OCI-LY3 (cell line): Measurements from ENCODE around the gene CNIH2.

Experiments
- H2AFZ ChIP-seq: fragments of 200-600, 300-600 bp; shearing (Covaris generic); 2 replicates; pipeline ENCODE4 v1.6.0; 2014; ENCODE audit warnings: antibody characterized with exemption, low read depth, low read length
- H3K27ac ChIP-seq: fragments of 200-600, 300-600 bp; sonication (generic); 2 replicates; pipeline ENCODE4 v1.5.1; 2014; ENCODE audit warnings: mild to moderate bottlenecking, low read length, moderate library complexity, mixed read lengths
- H3K27me3 ChIP-seq: fragments of 200-600, 300-600 bp; sonication (generic); 2 replicates; pipeline ENCODE4 v1.6.1; 2014; ENCODE audit warnings: low read depth, low read length, mixed read lengths
- H3K36me3 ChIP-seq: fragments of 200-600, 300-600 bp; sonication (generic); replicated peaks from 2 replicates; pipeline ENCODE3; 2014; ENCODE audit warnings: low read depth, low read length, mixed read lengths
- H3K4me1 ChIP-seq: fragments of 300-600, 200-600 bp; sonication (generic); 2 replicates; pipeline ENCODE4 v1.6.1; 2014; ENCODE audit warnings: low read length, mixed read lengths
- H3K4me2 ChIP-seq: fragments of 200-600, 300-600 bp; sonication (generic); 2 replicates; pipeline ENCODE4 v1.6.1; 2014; ENCODE audit warnings: low read length, mixed read lengths
- H3K4me3 ChIP-seq: fragments of 300-600, 200-600 bp; sonication (generic); 2 replicates; pipeline ENCODE4 v1.5.1; 2014; ENCODE audit warnings: antibody characterized with exemption, mild to moderate bottlenecking, low read length, moderate library complexity
- H3K79me2 ChIP-seq: fragments of 300-600, 200-600 bp; shearing (Covaris generic); 2 replicates; pipeline ENCODE4 v1.6.1; 2014; ENCODE audit warnings: mild to moderate bottlenecking, low read length, mixed read lengths
- H3K9ac ChIP-seq: fragments of 300-600, 200-600 bp; shearing (Covaris generic); 2 replicates; pipeline ENCODE4 v1.6.0; 2014; ENCODE audit warnings: mild to moderate bottlenecking, low read length, moderate library complexity
- H3K9me3 ChIP-seq: fragments of 200-600, 300-600 bp; shearing (Covaris generic); 2 replicates; pipeline ENCODE4 v1.6.1; 2014; ENCODE audit warnings: low read length, mixed read lengths; ENCODE audit not compliant: insufficient read depth
- H4K20me1 ChIP-seq: fragments of 200-600, 300-600 bp; sonication (generic); 2 replicates; pipeline ENCODE4 v1.6.1; 2016; ENCODE audit warnings: low read length, mixed read lengths; ENCODE audit not compliant: insufficient read depth
- CTCF ChIP-seq: fragments of 200-600, 300-600 bp; sonication (generic); IDR thresholded peaks from 2 replicates; pipeline ENCODE4 v1.5.1; 2014; ENCODE audit warnings: antibody characterized with exemption, low read length, low read depth
- EZH2phosphoT487 ChIP-seq: fragments of 200-600 bp; shearing (Covaris generic); IDR thresholded peaks from 2 replicates; pipeline ENCODE4 v1.6.1; 2018; ENCODE audit warnings: antibody characterized with exemption, mixed run types, low read depth

CNIH2 gene

DNA sequence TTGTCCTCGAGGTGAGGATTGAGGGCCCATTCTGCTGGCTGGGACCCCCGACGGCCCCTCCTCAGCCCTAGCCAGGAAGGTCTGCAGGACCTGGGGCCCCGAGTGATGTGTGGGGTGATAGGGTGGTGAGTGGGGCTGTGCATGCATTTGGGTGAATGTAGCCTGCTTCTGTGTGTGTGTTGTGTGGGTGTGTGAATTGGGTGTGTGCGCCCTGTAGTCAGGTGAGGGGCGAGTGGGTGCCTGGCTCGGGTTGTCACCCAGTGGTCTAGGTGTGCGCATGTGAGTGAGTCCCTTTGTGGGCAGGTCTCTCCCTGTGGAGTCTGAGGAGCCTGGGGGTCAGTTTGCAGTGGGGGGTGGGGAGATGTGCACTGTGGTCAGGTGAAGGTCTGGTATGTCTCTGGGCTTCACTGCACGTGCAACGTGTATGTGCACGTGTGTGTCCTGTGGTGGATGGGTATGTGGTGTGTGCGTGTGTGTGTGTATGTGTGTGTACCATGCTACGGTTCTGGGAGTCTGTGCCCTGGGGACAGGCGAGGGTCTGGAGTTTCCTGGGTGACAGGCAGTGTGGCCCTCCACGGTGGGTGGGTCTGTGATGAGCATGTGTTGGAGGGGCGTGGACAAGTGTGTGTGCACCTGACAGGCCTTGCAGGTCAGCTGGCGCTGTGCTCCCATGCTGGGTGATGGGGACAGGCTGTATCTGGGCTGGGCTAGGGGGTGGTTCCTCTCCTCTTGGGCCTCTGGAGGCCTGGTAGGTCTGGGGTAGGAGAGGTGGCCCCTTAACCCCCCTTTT, 14.8 kb downstream of the CNIH2 start:
- Histone ChIP-seq H3K4me2 (no peak overlapping the region), H3K27ac (no peak overlapping the region), H3K9ac (no peak overlapping the region), H3K36me3 (no peaks in the 10 kb centered on the region), H3K79me2 (peaks cover 18% of the 10 kb centered on the region), H3K9me3 (no peaks in the 10 kb centered on the region), H3K4me3 (no peak overlapping the region), H3K27me3 (no peaks in the 10 kb centered on the region), H3K4me1 (peaks cover 16% of the 10 kb centered on the region), H2AFZ (no peak overlapping the region), H4K20me1 (no peaks in the 10 kb centered on the region)
- no peak for TF ChIP-seq EZH2phosphoT487
- no peak for TF ChIP-seq CTCF

- H3K27me3 ChIP-seq = no peaks in the 10 kb centered on the region
- H3K4me2 ChIP-seq = no peak overlapping the region
- H3K36me3 ChIP-seq = no peaks in the 10 kb centered on the region
- H2AFZ ChIP-seq = no peak overlapping the region
- TF ChIP-seq EZH2phosphoT487 = no peak
- no peak for TF ChIP-seq CTCF
- H3K9me3 ChIP-seq = no peaks in the 10 kb centered on the region
- peaks cover 12% of the 10 kb centered on the region for H3K79me2 ChIP-seq
- no peak overlapping the region for H3K4me3 ChIP-seq
- H4K20me1 ChIP-seq = no peaks in the 10 kb centered on the region
- H3K9ac ChIP-seq = no peak overlapping the region
- no peak overlapping the region for H3K27ac ChIP-seq
- H3K4me1 ChIP-seq = peaks cover 12% of the 10 kb centered on the region
These were observed 15.4 kb downstream of the CNIH2 start for GRCh38 chr11:66293352-66293751.

- TF ChIP-seq CTCF = no peak
- no peak for TF ChIP-seq EZH2phosphoT487
- Histone ChIP-seq H4K20me1 (no peaks in the 10 kb centered on the region), H3K36me3 (no peaks in the 10 kb centered on the region), H3K9me3 (no peaks in the 10 kb centered on the region), H3K4me2 (no peak overlapping the region), H3K4me1 (peaks cover 12% of the 10 kb centered on the region), H3K4me3 (no peak overlapping the region), H3K27me3 (no peaks in the 10 kb centered on the region), H3K27ac (no peak overlapping the region), H3K9ac (no peak overlapping the region), H2AFZ (no peak overlapping the region), H3K79me2 (peaks cover 8% of the 10 kb centered on the region)
These were observed 16.0 kb downstream of the CNIH2 start for GRCh38 chr11:66293777-66294625.
